ENCODE data around the gene SGCB.

DNA sequence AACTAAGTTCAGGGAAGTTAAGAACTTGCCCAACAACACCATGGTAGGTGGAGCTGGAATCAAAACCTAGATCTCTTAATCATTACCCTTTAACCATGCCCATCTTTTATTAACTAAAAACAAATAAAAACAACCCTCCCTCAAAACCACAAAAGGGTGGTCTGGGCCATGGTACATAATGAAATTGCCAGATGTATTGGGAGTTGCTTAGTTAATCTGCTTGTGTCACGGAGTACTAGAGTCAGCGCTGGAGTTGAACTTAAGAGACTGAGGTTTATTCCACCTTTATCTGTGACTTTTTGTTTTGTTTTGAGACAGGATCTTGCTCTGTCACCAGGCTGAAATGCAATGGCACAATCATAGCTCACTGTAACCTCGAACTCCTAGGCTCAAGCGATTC, 31.2 kb downstream of the SGCB start:
- TF ChIP-seq, protein P1, sequence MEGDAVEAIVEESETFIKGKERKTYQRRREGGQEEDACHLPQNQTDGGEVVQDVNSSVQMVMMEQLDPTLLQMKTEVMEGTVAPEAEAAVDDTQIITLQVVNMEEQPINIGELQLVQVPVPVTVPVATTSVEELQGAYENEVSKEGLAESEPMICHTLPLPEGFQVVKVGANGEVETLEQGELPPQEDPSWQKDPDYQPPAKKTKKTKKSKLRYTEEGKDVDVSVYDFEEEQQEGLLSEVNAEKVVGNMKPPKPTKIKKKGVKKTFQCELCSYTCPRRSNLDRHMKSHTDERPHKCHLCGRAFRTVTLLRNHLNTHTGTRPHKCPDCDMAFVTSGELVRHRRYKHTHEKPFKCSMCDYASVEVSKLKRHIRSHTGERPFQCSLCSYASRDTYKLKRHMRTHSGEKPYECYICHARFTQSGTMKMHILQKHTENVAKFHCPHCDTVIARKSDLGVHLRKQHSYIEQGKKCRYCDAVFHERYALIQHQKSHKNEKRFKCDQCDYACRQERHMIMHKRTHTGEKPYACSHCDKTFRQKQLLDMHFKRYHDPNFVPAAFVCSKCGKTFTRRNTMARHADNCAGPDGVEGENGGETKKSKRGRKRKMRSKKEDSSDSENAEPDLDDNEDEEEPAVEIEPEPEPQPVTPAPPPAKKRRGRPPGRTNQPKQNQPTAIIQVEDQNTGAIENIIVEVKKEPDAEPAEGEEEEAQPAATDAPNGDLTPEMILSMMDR (IDR thresholded peaks at IDR 0.05; ENCODE audit: insufficient read depth, low read length, poor library complexity, severe bottlenecking) = no peak
- TF ChIP-seq EZH2phosphoT487 (conservative IDR thresholded peaks at IDR 0.05; ENCODE audit: low read length) = no peak

Data from SU-DHL-6 (cell line).